Measurements from ENCODE around the gene THOC1.

The THOC1 gene

DNA sequence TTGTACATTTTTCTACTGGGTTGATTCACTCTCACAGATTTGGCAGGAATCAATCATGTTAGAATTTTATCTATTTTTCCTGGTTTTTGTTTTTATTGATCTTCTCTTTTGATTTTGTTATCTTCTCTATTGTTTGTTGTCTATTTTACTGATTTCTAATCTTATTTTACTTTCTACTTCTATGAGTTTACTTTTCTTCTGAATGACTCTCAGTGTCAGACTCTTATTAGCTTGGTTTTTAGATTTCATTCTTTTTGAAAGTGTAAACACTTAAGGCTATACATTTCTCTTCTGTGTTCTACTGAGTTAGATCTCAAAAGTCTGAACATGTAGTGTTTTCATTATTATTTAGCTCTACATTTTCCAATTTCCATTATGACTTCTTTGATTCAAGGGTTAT is 47.1 kb downstream of the THOC1 start:
- in situ Hi-C loops (cut with HindIII; ENCODE audit: low sequenced_read_pairs): no loop called here

- in situ Hi-C loops (cut with HindIII; ENCODE audit: low sequenced_read_pairs): no loop called here
Measured at GRCh38 chr18:217532-218336, 50.1 kb downstream of the THOC1 start.

DNA sequence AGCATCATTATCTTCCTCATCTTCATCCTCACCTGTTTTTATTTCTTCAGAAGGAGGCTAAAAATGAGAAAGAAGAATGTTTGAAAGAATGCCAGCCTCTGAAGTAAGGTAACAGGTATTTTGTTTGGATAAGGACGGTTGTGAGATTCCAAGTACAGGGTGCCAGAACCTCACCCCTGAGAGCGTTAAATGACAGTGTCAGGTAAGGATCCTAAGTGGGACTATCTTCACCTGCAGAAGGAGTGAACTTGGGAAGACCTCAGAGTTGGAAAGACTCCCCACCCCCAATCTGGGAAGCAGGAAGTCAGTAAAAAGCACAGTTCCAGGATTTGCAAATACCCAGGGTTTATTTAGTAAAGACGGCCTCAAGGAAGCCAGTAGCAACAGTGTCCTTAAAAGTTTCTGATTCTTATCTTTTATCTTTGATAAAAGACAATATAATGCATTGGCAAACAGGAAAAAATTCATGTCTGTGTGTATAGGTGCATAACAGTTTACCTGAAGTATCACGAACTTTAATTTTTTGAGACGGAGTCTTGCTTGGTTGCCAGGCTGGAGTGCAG is 52.3 kb downstream of the THOC1 start:
- in situ Hi-C loops (cut with HindIII; ENCODE audit: low sequenced_read_pairs): no loop called here

DNA sequence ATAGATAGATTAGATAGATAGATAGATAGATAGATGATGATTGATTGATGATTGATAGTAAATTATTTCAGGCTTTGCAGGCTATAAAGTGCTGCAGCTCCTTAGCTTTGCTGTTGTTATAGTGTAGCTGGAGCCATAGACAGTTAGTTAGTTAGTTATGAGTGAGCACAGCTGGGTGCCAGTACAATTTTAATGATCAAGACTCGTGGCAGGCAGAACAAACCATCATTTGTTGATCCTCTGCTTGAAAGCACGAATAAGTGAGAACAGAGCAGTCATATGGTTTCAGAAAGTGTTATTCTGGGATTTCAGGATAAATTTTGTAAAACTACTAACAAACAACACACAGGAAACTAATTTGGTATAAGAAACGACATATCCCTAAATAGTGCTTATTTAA is 53.9 kb downstream of the THOC1 start:
- in situ Hi-C loops (cut with HindIII; ENCODE audit: low sequenced_read_pairs): loop anchor here (5.0 kb wide), 1 partner anchor 37 kb away; no protein-coding TSS in a partner anchor

DNA sequence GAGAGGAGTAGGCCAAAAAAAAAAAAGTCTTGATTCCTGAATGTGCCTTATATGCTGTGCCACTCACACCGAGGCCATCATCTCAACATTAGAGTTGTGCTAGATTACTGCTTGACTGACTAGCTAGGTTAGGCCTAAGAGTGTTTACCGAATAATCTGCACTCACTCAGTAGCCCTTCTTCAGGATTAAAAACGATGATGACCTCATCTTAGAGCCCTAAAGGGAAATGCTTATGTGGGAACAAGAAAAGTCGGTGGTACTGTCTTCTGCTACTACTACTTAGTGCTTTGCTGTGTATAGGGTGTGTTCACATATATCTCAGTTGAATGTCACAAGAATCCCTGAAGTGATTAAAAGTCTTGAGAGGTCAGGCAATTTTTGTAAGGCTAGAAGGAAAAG is 54.3 kb downstream of the THOC1 start:
- in situ Hi-C loops (cut with HindIII; ENCODE audit: low sequenced_read_pairs): loop anchor here (5.0 kb wide), 1 partner anchor 36 kb away; no protein-coding TSS in a partner anchor

DNA sequence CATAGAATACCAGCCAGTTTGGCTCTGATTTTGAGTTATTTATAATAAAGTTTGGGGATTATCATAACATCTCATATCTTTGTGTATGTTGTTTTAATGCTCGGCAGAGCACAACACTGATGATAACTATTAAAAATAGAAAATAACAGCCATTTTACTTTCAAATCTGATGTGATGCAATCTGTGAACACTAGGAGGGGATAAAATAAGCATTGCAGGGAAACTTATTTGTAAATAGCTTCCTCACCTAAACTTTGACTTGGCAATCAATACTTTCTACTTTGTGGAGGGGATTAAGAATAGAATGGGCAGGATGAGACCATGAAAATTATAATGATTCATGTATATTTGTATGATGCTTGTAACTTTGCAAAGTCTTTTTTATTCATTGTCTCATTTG is 55.1 kb downstream of the THOC1 start:
- in situ Hi-C loops (cut with HindIII; ENCODE audit: low sequenced_read_pairs): loop anchor here (5.0 kb wide), 1 partner anchor 35 kb away; no protein-coding TSS in a partner anchor

- in situ Hi-C loops (cut with HindIII; ENCODE audit: low sequenced_read_pairs): loop anchor here (5.0 kb wide), 1 partner anchor 34 kb away; no protein-coding TSS in a partner anchor
Measured at GRCh38 chr18:211582-211981, 56.3 kb downstream of the THOC1 start.

- in situ Hi-C loops (cut with HindIII; ENCODE audit: low sequenced_read_pairs): loop anchor here (5.0 kb wide), 1 partner anchor 33 kb away; no protein-coding TSS in a partner anchor
Measured at GRCh38 chr18:210733-211132, 57.1 kb downstream of the THOC1 start.

GRCh38 chr18:210075-210474 is 57.8 kb downstream of the THOC1 start:
- in situ Hi-C loops (cut with HindIII; ENCODE audit: low sequenced_read_pairs): loop anchor here (5.0 kb wide), 1 partner anchor 33 kb away; no protein-coding TSS in a partner anchor

DNA sequence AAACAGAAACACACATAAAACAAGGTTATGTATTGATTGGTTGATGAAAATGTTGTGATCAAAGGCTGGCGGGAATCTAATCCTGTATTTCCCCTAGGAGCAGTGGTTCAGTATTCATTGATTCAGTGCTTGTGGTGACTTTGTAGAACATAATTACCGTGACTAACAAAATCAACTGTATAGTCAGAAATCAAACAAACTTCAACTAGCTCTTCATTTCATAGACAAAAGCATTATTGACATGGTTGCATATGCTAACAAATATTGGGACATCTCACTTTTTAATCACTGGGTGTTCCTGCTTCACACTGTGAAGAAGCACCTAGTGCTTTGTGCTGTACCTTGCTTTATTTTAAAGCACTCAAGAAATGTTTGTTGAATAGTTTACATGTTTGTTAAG is 68.1 kb downstream of the THOC1 start:
- in situ Hi-C loops (cut with HindIII; ENCODE audit: low sequenced_read_pairs): no loop called here

- in situ Hi-C loops (cut with HindIII; ENCODE audit: low sequenced_read_pairs): no loop called here
Measured at GRCh38 chr18:199214-199613, 68.6 kb downstream of the THOC1 start.

DNA sequence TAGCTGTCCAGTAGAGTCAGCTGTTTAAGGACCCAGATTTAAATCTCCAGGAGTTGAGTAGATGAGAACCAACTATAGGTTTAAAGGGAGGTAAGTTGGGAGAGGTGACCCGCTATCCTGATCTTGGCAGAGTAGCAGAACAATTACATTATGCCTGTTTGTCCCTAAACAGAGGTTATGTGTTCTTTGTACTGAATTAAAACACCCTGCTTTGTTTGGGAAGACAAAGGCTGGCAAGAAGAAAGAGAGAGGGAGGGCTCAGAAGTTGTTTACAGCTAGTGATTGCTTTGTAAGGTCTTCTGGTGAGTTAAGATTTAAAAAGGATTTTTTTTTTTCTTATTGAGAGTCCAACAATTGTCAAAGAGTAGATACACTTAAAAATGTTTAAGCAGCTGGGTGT is 72.2 kb downstream of the THOC1 start:
- in situ Hi-C loops (cut with HindIII; ENCODE audit: low sequenced_read_pairs): no loop called here

DNA sequence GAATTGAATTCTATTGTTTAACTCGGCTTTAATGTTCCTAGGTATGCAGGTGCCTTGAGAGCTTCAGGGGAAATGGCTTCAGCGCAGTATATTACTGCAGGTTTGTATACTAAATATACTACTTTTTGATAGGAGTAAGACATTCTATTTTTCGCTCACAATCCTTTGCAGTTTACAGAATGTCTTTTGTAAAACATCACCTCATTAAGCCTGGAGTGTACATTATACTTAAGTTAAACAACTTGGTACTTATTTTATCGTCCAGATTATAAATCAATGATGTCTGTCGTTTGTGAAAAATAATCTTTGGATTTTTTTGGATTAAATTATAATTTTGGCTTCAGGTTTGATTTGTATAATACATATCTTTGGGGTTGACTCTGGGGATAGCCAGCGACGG is 75.0 kb downstream of the THOC1 start:
- in situ Hi-C loops (cut with HindIII; ENCODE audit: low sequenced_read_pairs): no loop called here

DNA sequence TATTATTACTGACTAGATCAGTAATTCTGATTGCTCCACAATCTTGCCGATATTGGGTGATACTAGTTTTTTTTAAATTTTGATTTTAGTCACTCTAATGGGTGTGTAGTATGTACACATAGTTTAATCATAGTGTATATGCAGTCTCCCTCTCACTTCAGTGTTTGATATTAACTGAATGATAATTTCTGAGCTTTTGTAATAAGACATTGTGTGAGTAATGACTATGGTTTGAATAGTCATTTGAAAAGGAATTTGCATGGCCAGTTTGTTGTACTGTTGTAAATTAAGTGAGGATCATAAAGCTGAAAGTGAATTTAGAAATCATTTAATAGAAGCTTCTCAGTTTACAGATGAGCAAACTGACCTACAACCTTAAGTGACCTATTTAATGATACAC is 76.1 kb downstream of the THOC1 start:
- in situ Hi-C loops (cut with HindIII; ENCODE audit: low sequenced_read_pairs): no loop called here

GRCh38 chr18:189254-189653 is 78.6 kb downstream of the THOC1 start:
- in situ Hi-C loops (cut with HindIII; ENCODE audit: low sequenced_read_pairs): no loop called here

DNA sequence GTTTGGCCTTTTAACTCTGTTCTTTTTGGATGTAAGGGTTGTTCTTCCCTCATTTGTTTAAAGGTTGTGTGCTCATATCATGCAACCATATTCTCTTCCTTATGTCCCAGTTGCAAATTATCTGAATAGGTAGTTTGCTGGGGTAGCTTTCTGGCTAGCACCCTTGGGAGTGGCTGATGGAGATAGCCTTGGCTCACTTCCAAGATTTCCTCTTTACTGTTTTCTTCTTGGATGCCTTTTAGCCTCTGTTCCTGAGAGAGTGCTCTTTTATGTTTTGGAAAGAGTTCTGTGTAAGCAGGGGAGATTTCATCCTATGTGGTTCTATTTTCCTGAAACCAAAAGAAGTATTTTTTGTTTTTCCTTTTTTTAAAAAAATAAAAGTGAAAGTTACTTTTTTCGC is 84.1 kb downstream of the THOC1 start:
- in situ Hi-C loops (cut with HindIII; ENCODE audit: low sequenced_read_pairs): no loop called here

DNA sequence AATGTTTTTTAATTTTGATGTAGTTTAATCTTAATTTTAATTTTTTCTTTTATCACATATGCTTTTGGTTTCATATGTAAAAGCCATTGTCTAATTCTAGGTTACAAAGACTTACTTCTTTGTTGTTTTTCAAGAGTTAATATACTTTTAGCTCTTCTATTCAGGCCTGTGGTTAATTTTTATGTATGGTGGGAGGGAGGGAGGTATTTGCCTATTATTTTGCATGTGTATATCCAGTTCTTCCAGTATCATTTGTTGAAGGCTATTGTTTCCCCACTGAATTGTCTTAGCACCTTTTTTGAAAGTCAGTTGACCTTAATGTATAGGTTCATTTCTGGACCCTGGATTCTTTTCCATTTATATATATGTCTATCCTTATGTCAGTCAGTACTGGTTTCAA is 86.1 kb downstream of the THOC1 start:
- in situ Hi-C loops (cut with HindIII; ENCODE audit: low sequenced_read_pairs): no loop called here

- in situ Hi-C loops (cut with HindIII; ENCODE audit: low sequenced_read_pairs): loop anchor here (5.0 kb wide), 1 partner anchor 33 kb away; no protein-coding TSS in a partner anchor
Measured at GRCh38 chr18:179499-179898, 88.3 kb downstream of the THOC1 start.

DNA sequence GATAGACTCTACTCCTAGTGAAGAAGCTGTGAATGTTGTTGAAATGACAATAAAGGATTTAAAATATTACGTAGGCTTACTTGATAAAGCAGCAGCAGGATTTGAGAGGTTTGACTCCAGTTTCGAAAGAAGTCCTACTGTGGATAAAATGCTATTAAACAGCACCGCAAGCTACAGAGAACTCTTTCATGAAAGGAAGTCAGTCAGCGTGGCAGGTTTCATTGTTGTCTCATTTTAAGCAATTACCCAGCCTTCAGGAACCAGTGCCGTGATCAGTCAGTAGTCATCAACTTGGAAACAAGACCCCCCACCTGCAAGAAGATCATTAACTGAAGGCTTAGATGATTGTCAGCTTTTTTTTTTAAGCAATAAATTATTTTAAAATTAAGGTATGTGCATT is 95.5 kb downstream of the THOC1 start:
- in situ Hi-C loops (cut with HindIII; ENCODE audit: low sequenced_read_pairs): no loop called here

All from endothelial cell of hepatic sinusoid (primary cell).